Measurements from ENCODE around the gene RPP40. TPM values are rescaled to one million over a fixed set of nuclear protein-coding genes. Genes with fewer than 3 reads are reported as not detected.

Gene RPP40
- total RNA-seq, 2 donors from 2014 or later: 8.4 to 9.0 TPM

GRCh38 chr6:4979426-4979825, 24.4 kb downstream of the RPP40 start:
- H3K36me3 Mint-ChIP-seq (ENCODE audit: low read depth): no peaks in the 10 kb centered on the region
- Histone ChIP-seq H3K4me3 (ENCODE audit: low read length) (no peak overlapping the region), H3K36me3 (ENCODE audit: control insufficient read depth, insufficient read depth, low read length) (no peaks in the 10 kb centered on the region), H3K9ac (ENCODE audit: extremely low read depth, low read length, poor library complexity, severe bottlenecking) (no peak overlapping the region), H3K27me3 (ENCODE audit: control insufficient read depth, insufficient read depth, low read length, poor library complexity, severe bottlenecking) (no peaks in the 10 kb centered on the region), H3K27ac (ENCODE audit: low read depth, low read length) (no peak overlapping the region), H3K9me3 (ENCODE audit: control insufficient read depth, low read length) (peaks cover 13% of the 10 kb centered on the region), H3K4me1 (ENCODE audit: control insufficient read depth, insufficient read depth, low read length) (peaks cover 6% of the 10 kb centered on the region)
- no peak for TF ChIP-seq CTCF (conservative IDR thresholded peaks at IDR 0.05)
- no peak overlapping the region for H3K4me3 Mint-ChIP-seq
- no peak for DNase-seq
- no peak overlapping the region for H3K27ac Mint-ChIP-seq
- H3K4me1 Mint-ChIP-seq: peaks cover 11% of the 10 kb centered on the region
- H3K9me3 Mint-ChIP-seq: peaks cover 28% of the 10 kb centered on the region
- H3K27me3 Mint-ChIP-seq (ENCODE audit: insufficient read depth): peaks cover 4% of the 10 kb centered on the region
- 100% methylated on average over 2 of the region's 3 CpGs; no CpG with 5 or more reads in 1 of the 2 experiments for WGBS, 2 experiments (ENCODE audit: insufficient coverage in 1 of 2, insufficient read length in 1 of 2)

GRCh38 chr6:4977468-4977867, 26.4 kb downstream of the RPP40 start:
- Mint-ChIP-seq H3K36me3 (ENCODE audit: low read depth) (no peaks in the 10 kb centered on the region), H3K4me3 (no peak overlapping the region), H3K9me3 (peaks cover 28% of the 10 kb centered on the region), H3K4me1 (peaks cover 13% of the 10 kb centered on the region), H3K27me3 (ENCODE audit: insufficient read depth) (peaks cover 4% of the 10 kb centered on the region), H3K27ac (no peak overlapping the region)
- DNase-seq: no peak
- TF ChIP-seq CTCF (conservative IDR thresholded peaks at IDR 0.05): no peak
- H3K4me3 ChIP-seq (ENCODE audit: low read length): no peak overlapping the region
- WGBS, 2 experiments (ENCODE audit: insufficient coverage in 1 of 2, insufficient read length in 1 of 2): 93 to 95% methylated on average over 3 to 5 of the region's 5 CpGs
- H3K9ac ChIP-seq (ENCODE audit: extremely low read depth, low read length, poor library complexity, severe bottlenecking): no peak overlapping the region
- no peaks in the 10 kb centered on the region for H3K36me3 ChIP-seq (ENCODE audit: control insufficient read depth, insufficient read depth, low read length)
- peaks cover 13% of the 10 kb centered on the region for H3K9me3 ChIP-seq (ENCODE audit: control insufficient read depth, low read length)
- no peak overlapping the region for H3K27ac ChIP-seq (ENCODE audit: low read depth, low read length)
- peaks cover 13% of the 10 kb centered on the region for H3K4me1 ChIP-seq (ENCODE audit: control insufficient read depth, insufficient read depth, low read length)
- H3K27me3 ChIP-seq (ENCODE audit: control insufficient read depth, insufficient read depth, low read length, poor library complexity, severe bottlenecking): no peaks in the 10 kb centered on the region

- Mint-ChIP-seq H3K27me3 (ENCODE audit: insufficient read depth) (peaks cover 4% of the 10 kb centered on the region), H3K9me3 (peaks cover 24% of the 10 kb centered on the region), H3K36me3 (ENCODE audit: low read depth) (no peaks in the 10 kb centered on the region), H3K4me1 (peaks cover 5% of the 10 kb centered on the region), H3K4me3 (no peak overlapping the region), H3K27ac (no peak overlapping the region)
- Histone ChIP-seq H3K27me3 (ENCODE audit: control insufficient read depth, insufficient read depth, low read length, poor library complexity, severe bottlenecking) (no peaks in the 10 kb centered on the region), H3K9ac (ENCODE audit: extremely low read depth, low read length, poor library complexity, severe bottlenecking) (no peak overlapping the region), H3K4me3 (ENCODE audit: low read length) (no peak overlapping the region), H3K9me3 (ENCODE audit: control insufficient read depth, low read length) (peaks cover 13% of the 10 kb centered on the region), H3K4me1 (ENCODE audit: control insufficient read depth, insufficient read depth, low read length) (peaks cover 7% of the 10 kb centered on the region), H3K27ac (ENCODE audit: low read depth, low read length) (no peak overlapping the region), H3K36me3 (ENCODE audit: control insufficient read depth, insufficient read depth, low read length) (no peaks in the 10 kb centered on the region)
- DNase-seq: no peak
- 91 to 100% methylated on average over 1 to 2 of the region's 3 CpGs for WGBS, 2 experiments (ENCODE audit: insufficient coverage in 1 of 2, insufficient read length in 1 of 2)
- no peak for TF ChIP-seq CTCF (conservative IDR thresholded peaks at IDR 0.05)
Measured at GRCh38 chr6:4975506-4975905, 28.3 kb downstream of the RPP40 start.
